Measurements from ENCODE around the gene EFNB3. TPM values are rescaled to one million over a fixed set of nuclear protein-coding genes. Genes with fewer than 3 reads are reported as not detected.

EFNB3 gene, protein sequence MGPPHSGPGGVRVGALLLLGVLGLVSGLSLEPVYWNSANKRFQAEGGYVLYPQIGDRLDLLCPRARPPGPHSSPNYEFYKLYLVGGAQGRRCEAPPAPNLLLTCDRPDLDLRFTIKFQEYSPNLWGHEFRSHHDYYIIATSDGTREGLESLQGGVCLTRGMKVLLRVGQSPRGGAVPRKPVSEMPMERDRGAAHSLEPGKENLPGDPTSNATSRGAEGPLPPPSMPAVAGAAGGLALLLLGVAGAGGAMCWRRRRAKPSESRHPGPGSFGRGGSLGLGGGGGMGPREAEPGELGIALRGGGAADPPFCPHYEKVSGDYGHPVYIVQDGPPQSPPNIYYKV
- 0.67 and 0.89 TPM in 2 replicates for total RNA-seq

GRCh38 chr17:7704601-7705268, at the start of gene EFNB3:
TSS of gene EFNB3 (plus strand) at chr17:7705202. CDS start at chr17:7705599, 397 bp downstream.

DNA sequence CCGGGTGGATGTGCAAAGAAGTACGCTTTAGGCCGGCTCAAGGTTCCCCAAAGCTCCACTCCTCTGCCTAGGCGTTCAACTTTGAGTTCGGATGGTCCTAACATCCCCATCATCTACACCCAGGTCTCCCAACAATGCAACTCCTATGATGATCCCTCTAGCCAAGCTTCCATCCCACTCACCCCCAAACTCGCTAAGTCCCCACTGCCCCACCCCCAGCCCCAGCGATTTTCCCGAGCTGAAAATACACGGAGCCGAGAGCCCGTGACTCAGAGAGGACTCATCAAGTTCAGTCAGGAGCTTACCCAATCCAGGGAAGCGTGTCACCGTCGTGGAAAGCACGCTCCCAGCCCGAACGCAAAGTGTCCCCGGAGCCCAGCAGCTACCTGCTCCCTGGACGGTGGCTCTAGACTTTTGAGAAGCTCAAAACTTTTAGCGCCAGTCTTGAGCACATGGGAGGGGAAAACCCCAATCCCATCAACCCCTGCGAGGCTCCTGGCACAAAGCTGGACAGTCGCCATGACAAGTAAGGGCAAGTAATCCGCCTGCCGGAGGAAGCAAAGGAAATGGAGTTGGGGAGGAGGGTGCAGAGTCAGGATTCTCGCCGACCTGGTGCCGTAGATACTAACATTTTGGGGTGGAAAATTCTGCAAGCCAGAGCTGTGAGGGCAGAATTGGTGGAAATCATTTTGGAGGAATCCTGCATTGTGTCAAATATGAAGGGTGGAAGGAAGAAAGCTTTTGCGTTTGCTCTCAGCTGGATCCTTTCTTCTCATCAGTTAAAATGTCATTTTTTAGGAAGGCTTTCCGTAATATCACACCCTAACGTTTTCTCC, 17.7 kb upstream of the EFNB3 start, which contains the start of gene TP53:
TSS of gene TP53 (minus strand) at position 419 of the 836 bp plus-strand sequence. CDS start 10,896 bp downstream, outside the sequence.

DNA sequence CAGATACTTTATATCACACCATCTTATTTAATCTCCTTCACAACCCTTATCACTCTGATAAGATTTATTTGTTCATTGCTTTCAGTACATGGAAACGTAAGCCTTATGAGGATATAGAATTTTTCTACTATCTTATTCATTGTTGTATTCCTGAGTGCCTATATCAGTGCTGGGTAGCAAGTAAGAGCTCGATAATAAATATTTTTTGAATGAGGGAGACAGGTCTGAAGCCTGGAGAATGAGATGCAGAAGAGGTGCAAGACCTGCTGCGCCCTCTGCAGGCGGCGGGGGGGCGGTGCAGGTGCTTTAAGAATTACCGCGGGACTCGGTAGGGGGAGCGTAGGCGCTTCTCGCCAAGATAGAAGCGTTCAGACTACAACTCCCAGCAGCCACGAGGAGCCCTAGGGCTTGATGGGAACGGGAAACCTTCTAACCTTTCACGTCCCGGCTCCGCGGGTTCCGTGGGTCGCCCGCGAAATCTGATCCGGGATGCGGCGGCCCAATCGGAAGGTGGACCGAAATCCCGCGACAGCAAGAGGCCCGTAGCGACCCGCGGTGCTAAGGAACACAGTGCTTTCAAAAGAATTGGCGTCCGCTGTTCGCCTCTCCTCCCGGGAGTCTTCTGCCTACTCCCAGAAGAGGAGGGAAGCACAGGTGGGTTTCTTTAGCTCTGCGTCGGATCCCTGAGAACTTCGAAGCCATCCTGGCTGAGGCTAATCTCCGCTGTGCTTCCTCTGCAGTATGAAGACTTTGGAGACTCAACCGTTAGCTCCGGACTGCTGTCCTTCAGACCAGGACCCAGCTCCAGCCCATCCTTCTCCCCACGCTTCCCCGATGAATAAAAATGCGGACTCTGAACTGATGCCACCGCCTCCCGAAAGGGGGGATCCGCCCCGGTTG, 16.8 kb upstream of the EFNB3 start, which contains the start of gene WRAP53:
TSS of gene WRAP53 (plus strand) at position 570 of the 900 bp plus-strand sequence. CDS start at position 742, 172 bp downstream.

GRCh38 chr17:7716901-7717755, 12.1 kb downstream of the EFNB3 start, which contains the start of gene DNAH2:
TSS of gene DNAH2 (plus strand) at chr17:7717744. CDS start at chr17:7719735, 1,991 bp downstream.

Other genes with a start within 250 kb of the EFNB3 start
- 15.3 and 16.6 TPM in 2 replicates for gene ZBTB4, start 225.6 kb upstream of the EFNB3 start, total RNA-seq
- not detected in 2 replicates for gene SLC35G6, start 223.8 kb upstream of the EFNB3 start, total RNA-seq
- gene POLR2A, start 220.8 kb upstream of the EFNB3 start, total RNA-seq = 21.5 and 22.1 TPM in 2 replicates
- 21.4 and 23.6 TPM in 2 replicates for gene TNFSF12, start 156.1 kb upstream of the EFNB3 start, total RNA-seq
- gene TNFSF13, start 146.5 kb upstream of the EFNB3 start, total RNA-seq = 1.2 TPM in 2 replicates
- gene SENP3, start 143.3 kb upstream of the EFNB3 start, total RNA-seq = 70.2 and 87.8 TPM in 2 replicates
- 27.7 and 27.8 TPM in 2 replicates for gene CD68, start 125.6 kb upstream of the EFNB3 start, total RNA-seq
- gene MPDU1, start 121.3 kb upstream of the EFNB3 start, total RNA-seq = 243 and 251 TPM in 2 replicates
- gene SOX15, start 115.1 kb upstream of the EFNB3 start, total RNA-seq = 2.4 and 2.7 TPM in 2 replicates
- gene FXR2, start 90.3 kb upstream of the EFNB3 start, total RNA-seq = 30.6 and 36.0 TPM in 2 replicates
- gene SAT2, start 77.4 kb upstream of the EFNB3 start, total RNA-seq = 34.1 and 35.5 TPM in 2 replicates
- gene SHBG, start 75.1 kb upstream of the EFNB3 start, total RNA-seq = 0.15 and 0.84 TPM in 2 replicates
- not detected in 2 replicates for gene ATP1B2, start 54.3 kb upstream of the EFNB3 start, total RNA-seq
- gene TP53, start 17.7 kb upstream of the EFNB3 start, total RNA-seq = 57.2 and 61.9 TPM in 2 replicates
- 21.7 and 22.7 TPM in 2 replicates for gene WRAP53, start 16.7 kb upstream of the EFNB3 start, total RNA-seq
- gene DNAH2, start 12.5 kb downstream of the EFNB3 start, total RNA-seq = under 0.01 and 0.17 TPM in 2 replicates
- gene KDM6B, start 129.0 kb downstream of the EFNB3 start, total RNA-seq = 1.2 and 1.7 TPM in 2 replicates
- gene TMEM88, start 149.9 kb downstream of the EFNB3 start, total RNA-seq = 0.74 and 4.2 TPM in 2 replicates
- gene NAA38, start 152.4 kb downstream of the EFNB3 start, total RNA-seq = 138 and 167 TPM in 2 replicates
- gene CYB5D1, start 152.8 kb downstream of the EFNB3 start, total RNA-seq = 4.9 and 5.2 TPM in 2 replicates
- 45.9 and 46.5 TPM in 2 replicates for gene CHD3, start 183.6 kb downstream of the EFNB3 start, total RNA-seq
- gene RNF227, start 211.1 kb downstream of the EFNB3 start, total RNA-seq = 1.0 and 1.2 TPM in 2 replicates
- gene KCNAB3, start 224.7 kb downstream of the EFNB3 start, total RNA-seq = 0.67 and 1.2 TPM in 2 replicates
- gene TRAPPC1, start 226.7 kb downstream of the EFNB3 start, total RNA-seq = 71.8 and 102 TPM in 2 replicates
- gene CNTROB, start 227.0 kb downstream of the EFNB3 start, total RNA-seq = 24.5 TPM in 2 replicates